Muscle of arm (tissue), 12 donors: Measurements from ENCODE around the gene CNTNAP2. TPM values are rescaled to one million over a fixed set of nuclear protein-coding genes. Genes with fewer than 3 reads are reported as not detected.
"Not testable (repeated sequence)": the region's sequence is repeated elsewhere in the genome, so short reads cannot be mapped to it uniquely, and the experiment has no call there.

Source experiments
- DNase-seq: peaks from one replicate; pipeline ENCODE4 v3.0.0-alpha.2; 2013
- polyA plus RNA-seq, 12 donors: library from polyadenylated mRNA; unstranded; fragments of 120-200 nt; gene quantifications; one replicate each; pipeline ENCODE4 v1.2.1, GENCODE V29; 2013; ENCODE audit not compliant: insufficient read length in 12 of 12

Gene CNTNAP2
- polyA plus RNA-seq, 12 donors = 7.4 to 16.1 (median 10.3) TPM; not detected in 1

DNA sequence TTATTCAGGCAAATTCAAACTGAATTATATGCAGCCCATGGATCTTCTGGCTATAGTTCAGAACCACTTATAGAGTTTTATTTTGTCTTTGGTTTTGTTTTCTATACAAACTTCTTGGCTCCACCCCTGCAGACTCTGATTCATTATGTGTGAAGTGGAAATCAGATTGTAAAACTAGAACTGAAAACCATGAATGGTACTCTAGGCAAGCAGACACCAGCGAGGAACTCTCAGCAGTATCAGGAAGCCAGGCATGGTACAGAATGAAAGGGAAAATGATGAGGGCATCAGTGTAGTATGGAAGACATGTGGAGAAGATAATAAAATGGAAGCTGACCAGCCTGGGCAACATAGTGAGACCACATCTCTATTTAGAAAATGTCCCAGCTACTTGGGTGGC, 1447.1 kb downstream of the CNTNAP2 start:
- DNase-seq = no peak

- no peak for DNase-seq
These were observed 1448.3 kb downstream of the CNTNAP2 start for GRCh38 chr7:147564786-147565476.

DNA sequence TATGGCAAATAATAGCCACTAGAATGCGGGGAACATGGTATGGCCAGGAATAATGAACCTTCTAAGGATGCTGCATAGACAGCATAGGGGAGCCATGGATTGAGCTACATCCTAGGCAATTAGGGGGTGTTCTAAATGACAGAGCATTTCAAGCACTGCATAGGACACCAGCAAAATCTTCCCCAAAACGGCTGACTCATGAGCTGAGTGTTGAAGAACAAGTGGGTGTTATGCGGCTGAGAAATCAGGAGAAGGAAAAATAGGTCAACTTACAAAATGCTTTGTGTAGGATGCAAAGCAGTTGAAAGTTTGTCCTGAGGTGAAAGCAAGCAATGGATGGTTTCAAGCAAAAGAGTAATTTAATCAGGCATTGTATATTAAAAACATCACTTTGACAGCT, 1450.4 kb downstream of the CNTNAP2 start:
- no peak for DNase-seq

GRCh38 chr7:147569116-147569913, 1452.7 kb downstream of the CNTNAP2 start:
- no peak for DNase-seq

DNA sequence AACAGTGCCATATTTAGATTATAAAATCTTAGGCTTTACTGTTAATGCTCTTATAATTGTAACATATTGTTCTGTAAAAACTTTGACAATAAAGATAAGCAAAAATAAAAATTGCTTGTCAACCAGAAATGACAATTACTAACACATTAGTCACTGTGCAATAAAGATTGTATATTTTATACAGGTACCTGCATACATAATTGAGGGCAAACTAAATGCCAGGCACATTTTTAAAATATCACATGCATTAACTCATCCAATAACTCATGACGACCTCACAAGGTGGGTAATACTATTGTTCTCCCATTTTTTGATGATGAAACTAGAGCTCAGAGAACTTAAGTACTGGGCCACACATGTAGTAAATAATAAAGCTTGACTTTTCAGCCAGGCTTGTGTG, 1453.8 kb downstream of the CNTNAP2 start:
- DNase-seq = no peak

DNA sequence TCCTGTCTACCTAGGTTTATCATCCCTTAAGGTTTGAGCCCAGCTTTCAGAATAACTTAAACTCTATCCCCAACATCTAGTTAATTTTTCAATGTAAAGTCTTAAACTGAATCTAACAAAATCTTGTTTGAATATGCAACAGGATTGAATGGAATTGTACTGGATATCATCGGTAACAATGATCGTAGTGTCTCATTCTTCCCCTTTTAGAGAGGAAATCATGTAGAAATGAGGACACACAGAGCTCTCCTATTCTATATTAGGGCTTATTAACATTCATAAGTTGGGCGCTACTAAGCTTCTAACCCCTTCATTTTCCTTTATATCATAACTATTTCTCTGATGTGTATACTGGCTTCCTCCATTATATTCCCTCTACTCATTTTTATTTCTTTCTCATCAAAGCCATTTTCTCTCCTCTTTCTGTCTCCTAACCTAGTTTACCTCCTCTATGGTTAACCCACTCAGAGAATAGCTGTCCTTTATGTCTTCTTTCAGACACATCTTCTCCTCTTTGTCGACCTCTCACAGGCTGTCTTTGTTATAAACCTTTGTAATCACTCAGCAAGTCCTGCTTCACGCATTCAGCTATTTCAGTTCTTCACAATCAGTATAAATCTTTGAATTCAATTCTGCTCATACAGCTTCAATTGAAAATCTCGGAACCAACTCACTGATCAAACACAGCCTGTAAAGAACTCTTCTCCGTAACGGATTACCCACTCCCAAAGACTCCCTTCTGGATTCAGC, 1455.0 kb downstream of the CNTNAP2 start:
- no peak for DNase-seq

- DNase-seq = no peak
These were observed 1461.6 kb downstream of the CNTNAP2 start for GRCh38 chr7:147578196-147578595.

DNA sequence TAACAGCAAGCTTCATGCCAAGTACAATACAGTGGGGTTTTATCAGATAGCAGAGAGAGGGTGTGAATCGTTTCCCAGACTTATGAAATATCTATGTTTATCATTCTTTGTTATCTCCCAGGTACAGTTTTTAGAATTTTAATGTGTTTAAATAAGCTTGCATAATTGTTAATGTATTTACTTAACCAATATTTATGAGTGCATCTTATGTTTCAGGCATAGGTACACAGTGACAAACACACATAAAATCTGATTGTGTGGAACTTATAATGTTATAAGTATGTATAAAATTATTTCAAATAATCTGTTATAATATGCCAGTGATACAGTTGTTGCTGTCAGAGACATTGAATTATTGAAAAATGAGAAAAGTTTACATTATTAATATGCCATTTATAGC, 1462.5 kb downstream of the CNTNAP2 start:
- DNase-seq = no peak

DNA sequence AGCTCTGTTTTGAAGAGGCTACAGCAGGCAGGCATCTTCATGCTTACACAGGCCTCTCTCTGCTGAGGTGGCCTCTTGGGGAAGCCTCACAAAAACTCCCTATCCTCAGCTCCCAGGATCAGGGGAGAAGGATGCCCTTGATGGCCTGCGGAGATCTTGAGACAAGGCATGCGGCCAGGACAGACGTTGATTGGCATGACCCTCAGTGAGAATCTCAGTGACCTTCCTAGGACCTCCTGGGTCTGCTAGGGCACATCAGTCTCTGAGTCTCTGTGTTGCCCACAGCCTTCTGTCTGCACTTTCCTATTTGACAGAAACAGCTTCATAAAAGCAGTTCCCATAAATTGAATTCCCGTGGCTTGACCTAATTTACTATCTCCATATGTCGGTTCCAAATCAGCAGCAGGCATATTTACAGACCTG, 1468.2 kb downstream of the CNTNAP2 start:
- DNase-seq = no peak

DNA sequence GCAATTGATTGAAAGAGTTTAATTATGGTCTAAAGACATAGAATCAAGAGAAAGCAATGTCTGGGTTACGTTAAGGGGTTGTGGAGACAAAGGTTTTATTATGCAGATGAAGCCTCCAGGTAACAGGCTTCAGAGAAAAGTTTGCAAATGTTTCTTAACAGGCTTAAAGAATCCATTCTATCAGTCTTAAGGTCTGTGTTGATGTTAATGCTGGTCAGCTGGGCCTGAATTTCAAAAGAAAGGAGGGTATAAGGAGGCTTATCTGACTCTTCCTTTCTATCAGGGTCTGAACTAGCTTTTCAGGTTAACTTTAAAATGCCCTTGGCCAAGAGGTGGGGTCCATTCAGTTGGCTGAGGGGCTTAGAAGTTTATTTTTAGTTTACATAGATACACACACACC, 1469.5 kb downstream of the CNTNAP2 start:
- DNase-seq = no peak

DNA sequence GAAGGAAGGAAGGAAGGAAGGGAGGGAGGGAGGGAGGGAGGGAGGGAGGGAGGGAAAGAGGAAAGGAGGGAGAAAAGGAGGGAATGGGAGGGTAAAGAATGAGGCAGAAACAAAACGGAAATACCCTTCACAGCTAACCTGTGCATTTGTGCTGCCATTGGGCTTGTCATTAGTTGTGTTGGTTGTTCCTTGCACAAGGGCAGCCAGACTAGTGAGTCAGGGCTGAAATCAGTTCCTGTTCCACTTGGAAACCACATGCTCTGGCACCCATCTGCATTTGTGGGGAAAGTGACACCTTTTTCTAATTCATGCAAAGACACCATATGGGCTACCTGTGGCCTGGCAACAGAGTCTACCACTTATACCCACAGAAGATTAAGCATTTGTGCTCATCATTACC, 1469.9 kb downstream of the CNTNAP2 start:
- DNase-seq = no peak

- no peak for DNase-seq
These were observed 1476.9 kb downstream of the CNTNAP2 start for GRCh38 chr7:147593271-147594057.

DNA sequence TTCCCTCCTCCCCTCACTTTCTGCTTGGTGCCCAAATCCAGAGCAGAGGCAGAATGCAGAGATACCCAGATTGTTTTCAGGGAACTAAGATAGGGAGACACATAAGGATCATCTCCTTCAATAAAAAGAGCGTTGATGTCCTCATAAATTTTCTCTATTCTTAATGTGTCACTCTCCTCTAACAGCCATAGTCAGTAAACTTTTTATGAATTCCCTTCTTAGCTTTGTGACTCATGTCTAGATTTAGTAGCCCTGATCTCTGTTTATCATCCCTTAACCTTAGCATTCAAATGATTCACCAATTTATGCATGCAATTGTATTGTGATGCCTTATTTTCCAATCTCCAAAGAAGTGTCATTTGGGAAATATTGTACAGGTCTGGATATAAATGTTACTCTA, 1478.4 kb downstream of the CNTNAP2 start:
- no peak for DNase-seq

GRCh38 chr7:147598687-147599086, 1482.1 kb downstream of the CNTNAP2 start:
- DNase-seq = not testable (repeated sequence)

- no peak for DNase-seq
These were observed 1488.7 kb downstream of the CNTNAP2 start for GRCh38 chr7:147605323-147605722.

- DNase-seq = no peak
These were observed 1490.7 kb downstream of the CNTNAP2 start for GRCh38 chr7:147607157-147607800.

GRCh38 chr7:147611431-147611830, 1494.8 kb downstream of the CNTNAP2 start:
- no peak for DNase-seq

GRCh38 chr7:147635288-147635687, 1518.7 kb downstream of the CNTNAP2 start:
- no peak for DNase-seq

- DNase-seq = no peak
These were observed 1520.0 kb downstream of the CNTNAP2 start for GRCh38 chr7:147636553-147636952.

DNA sequence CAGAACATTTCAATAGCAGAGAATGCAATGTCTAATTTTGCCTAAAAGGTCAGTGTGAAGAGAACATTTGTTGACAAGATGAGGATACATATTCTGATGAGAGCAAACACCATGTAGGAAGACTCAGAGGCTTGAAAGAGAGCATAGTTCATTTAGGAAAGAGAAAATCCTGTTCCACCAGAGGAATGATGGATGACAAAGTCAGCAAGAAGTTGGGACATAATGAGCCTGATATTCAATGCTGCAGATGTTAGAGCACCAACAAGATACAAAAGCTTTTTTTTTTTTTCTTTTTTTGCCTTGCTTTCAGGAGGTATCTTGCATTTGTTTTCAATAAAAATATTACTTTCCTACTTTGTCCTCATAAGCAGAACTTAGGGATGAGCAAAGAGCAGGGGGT, 1522.0 kb downstream of the CNTNAP2 start:
- no peak for DNase-seq

DNA sequence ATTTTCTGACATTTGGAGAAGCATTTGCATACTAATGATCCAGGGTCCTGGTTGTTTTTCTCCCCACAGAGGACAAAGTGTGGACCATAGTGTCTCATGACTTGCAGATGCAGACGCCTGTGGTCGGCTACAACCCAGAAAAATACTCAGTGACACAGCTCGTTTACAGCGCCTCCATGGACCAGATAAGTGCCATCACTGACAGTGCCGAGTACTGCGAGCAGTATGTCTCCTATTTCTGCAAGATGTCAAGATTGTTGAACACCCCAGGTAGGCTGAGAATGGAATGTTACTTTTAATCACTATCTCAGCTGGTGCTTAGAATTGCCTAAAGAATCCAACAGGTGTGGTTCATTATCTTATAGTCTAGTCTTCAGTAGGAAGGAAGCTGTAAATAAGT, 1522.4 kb downstream of the CNTNAP2 start:
- no peak for DNase-seq
